H7 (cell line): ENCODE data around the gene GLI3. TPM values are rescaled to one million over a fixed set of nuclear protein-coding genes. Genes with fewer than 3 reads are reported as not detected.

Experiments
- DNase-seq: peaks from one replicate; pipeline ENCODE4 v3.0.0; 2012
- H3K27me3 ChIP-seq: 2 replicates; pipeline ENCODE4 v1.6.0; 2011; ENCODE audit warnings: mild to moderate bottlenecking, low read length; ENCODE audit not compliant: control insufficient read depth, insufficient read depth
- H3K36me3 ChIP-seq: replicated peaks from 2 replicates; pipeline ENCODE4 v1.5.1; 2011; ENCODE audit warnings: low read length; ENCODE audit not compliant: control insufficient read depth, insufficient read depth
- H3K4me3 ChIP-seq: 2 replicates; pipeline ENCODE4 v1.5.1; 2011; ENCODE audit warnings: low read depth, mild to moderate bottlenecking, control low read depth, low read length, moderate library complexity; ENCODE audit not compliant: insufficient read depth
- total RNA-seq: library from RNA; depleted of rRNA; stranded (reverse); fragments of >200 nt; shearing (Covaris generic); gene quantifications from 2 replicates; pipeline ENCODE4 v1.2.3, GENCODE V29; 2014

Gene GLI3
- total RNA-seq, 1 experiment from 2014 or later, result 6.7 TPM

DNA sequence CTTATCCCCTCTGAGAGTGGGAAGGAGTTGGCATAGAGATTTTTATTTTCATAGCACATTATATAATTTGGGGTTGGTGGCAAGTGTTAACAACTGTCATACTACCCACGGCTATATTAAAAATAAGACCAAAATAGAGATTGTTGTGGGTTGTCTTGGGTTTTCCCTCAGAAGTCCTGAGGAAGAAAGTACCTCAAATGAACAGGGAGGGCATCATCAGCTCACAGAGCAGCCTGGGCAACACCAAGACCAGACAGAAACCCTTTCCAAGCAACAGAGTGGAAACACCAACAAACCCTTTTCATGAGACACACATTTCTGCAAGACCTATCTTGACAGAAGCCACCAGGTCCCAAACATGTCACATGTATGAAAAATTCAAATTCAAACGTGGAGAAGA lies 121.2 kb downstream of the GLI3 start:
- H3K27me3 ChIP-seq, result no peaks in the 10 kb centered on the region
- H3K4me3 ChIP-seq, result no peak overlapping the region
- no peak for DNase-seq

DNA sequence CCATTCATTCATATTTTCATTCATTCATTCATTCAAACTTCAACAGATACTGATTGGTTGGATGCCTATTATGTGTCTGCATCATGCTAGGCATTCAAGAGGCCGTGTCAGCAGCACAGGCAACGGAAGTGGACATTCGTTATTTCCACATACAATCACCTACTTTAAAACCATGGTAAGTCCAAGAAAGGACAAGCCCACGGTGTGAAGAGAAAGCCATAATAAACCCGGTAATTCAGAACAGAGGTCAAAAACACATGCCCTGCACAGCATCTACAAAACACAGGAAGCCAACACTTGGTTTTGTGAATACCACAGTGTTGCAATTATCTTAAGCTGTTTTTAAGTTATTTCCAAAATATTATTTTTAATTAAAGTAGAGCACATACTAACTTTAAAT lies 126.7 kb downstream of the GLI3 start:
- no peak for DNase-seq
- H3K36me3 ChIP-seq, result no peaks in the 10 kb centered on the region
- no peaks in the 10 kb centered on the region for H3K27me3 ChIP-seq
- H3K4me3 ChIP-seq, result no peak overlapping the region

More for the DNA sequence above, 121.2 kb downstream of the GLI3 start:
- no peaks in the 10 kb centered on the region for H3K36me3 ChIP-seq

DNA sequence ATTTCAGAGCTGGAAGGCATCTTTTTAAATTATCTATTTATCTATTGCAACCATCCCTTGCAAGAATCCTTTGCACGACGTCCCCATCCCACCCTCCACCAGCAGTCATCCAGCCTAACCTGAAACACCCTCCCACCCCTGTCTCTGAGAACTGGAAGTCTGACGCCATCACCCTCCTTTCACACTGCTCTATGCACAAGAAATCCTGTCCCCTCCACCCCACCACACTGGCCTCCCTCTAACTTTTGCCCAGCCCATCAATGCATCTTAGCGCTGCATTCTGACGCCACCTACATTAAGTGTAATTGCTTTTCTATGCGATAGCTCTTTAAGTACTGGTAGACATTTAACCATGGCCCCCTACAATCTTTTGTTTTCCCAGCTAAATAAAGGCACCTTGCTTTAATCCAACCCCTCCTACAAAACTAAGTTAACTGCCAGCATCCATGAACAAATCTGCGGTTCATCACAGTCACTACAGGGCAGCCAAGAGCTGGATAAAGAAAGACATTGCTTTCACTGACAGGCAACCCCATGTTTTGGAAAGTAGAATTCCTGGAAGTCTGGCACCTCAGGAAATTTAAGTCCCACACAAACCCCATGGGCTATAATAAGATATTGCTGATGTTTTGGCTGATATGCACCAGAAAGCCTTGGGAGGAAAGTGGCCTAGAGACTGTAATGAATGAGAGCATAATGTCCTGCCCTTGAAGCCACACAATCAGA lies 128.0 kb downstream of the GLI3 start:
- DNase-seq, result no peak
- H3K4me3 ChIP-seq, result no peak overlapping the region
- H3K36me3 ChIP-seq, result no peaks in the 10 kb centered on the region
- H3K27me3 ChIP-seq, result no peaks in the 10 kb centered on the region

DNA sequence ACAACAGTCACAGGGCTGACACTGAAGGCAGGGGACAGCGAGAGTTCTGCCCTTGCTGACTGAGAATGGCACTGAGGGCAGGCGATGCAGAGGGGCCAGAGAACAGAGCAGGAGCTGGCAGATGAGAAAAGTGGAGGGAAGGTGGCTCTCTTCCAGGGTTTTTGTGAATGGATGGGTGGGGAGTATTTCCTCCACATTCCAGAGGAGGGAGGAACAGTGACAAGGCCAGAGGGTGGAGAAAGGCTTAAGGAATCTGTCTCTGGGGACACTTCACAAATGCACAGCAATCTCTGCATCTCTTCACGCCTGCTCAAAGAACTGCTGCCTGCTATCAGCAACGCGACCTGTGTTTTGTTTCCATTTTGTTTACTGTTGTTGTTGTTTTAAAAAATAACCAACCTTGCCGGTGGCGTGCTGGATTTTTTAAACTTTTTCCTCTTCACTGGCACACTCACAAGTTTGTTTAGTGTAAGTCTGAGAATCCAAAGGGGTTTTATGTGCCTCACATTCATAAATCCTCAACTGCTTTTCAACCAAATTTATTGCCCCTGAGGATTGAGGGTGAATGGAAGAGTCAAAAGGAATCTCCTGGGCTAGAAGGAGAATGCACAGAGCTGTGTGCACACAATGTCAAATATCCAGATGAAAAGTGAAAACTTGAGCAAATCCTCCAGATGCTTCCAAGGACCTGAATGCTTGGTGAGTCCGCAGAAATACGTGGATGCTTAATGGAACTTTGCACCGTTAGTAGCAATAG lies 129.3 kb downstream of the GLI3 start:
- Histone ChIP-seq H3K36me3 (no peaks in the 10 kb centered on the region), H3K27me3 (no peaks in the 10 kb centered on the region), H3K4me3 (no peak overlapping the region)
- peak; percentile 81 for DNase-seq

DNA sequence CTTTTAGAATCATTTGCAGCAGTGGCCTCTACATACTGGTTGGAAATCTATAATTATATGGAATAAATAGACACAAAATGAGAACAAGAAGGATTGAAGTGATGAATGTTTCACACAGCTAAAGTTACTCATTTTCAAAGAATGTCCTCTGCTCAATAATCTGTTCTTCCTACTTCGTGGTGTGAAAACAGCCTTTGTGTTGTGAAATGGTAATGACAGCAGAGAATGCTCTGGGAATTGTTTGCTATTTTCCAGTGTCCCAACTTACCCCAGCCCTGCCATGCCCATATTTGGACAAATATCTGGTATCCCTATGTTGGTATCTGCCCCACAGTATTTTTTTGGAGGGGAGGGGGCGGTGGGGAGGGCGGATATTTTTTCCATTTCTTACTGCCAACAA lies 130.4 kb downstream of the GLI3 start:
- no peak overlapping the region for H3K4me3 ChIP-seq
- no peaks in the 10 kb centered on the region for H3K36me3 ChIP-seq
- DNase-seq, result no peak
- no peaks in the 10 kb centered on the region for H3K27me3 ChIP-seq

DNA sequence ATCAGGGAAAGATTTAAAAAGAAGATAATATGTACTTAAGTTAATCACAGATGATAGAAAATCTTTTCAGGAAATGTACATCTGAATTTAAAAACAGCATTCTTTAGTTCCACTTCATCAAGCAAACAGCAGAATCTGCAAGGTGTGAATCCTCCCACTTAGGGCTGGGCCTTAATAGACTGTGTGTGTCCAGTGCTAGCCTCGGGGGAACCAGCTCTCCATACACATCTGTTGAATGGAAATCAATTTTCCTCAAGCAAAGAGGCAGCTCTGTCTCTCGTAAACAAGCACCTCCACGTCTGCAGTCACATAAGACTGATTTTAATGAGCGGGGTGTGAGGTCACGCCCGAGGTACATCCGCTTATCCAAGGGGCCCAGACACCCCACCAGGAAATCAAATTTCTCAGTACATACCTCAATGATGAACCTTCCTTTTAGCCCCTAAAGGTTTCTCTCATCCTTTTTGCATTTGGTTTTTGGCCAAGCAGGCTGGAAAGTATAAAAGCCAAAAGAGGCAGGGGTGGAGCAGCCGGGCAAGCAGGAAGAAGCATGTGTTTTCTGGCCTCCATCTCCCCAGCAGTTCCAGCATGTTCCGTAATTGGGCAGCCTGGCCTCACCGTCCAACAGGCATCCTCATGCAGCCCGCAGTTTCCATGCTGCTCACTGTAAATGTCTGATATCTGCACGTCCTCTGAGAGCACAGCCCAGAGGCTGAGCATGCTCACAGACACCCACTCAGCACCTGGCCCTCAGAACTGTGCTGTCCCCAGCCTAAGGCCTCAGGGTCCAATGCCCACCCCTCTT lies 131.3 kb downstream of the GLI3 start:
- no peak overlapping the region for H3K4me3 ChIP-seq
- H3K27me3 ChIP-seq, result no peaks in the 10 kb centered on the region

DNA sequence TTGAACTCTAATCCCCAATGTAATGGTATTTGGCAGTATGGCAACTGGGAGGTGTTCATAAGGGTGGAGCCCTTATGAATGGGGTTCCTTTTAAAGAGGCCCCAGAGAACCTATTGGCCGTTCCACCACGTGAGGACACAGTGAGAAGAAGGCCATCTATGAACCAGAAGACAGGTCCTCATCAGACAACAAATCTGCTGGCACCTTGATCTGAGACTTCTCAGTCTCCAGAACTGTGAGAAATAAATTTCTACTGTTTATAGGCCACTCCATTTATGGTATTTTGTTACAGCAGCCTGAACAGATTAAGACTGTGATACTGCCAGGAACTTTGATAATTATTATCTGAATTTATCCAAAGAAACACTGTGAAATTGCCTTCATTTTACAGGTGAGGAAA lies 132.3 kb downstream of the GLI3 start:
- Histone ChIP-seq H3K4me3 (no peak overlapping the region), H3K27me3 (no peaks in the 10 kb centered on the region), H3K36me3 (no peaks in the 10 kb centered on the region)
- DNase-seq, result no peak

More for the DNA sequence above, 131.3 kb downstream of the GLI3 start:
- no peaks in the 10 kb centered on the region for H3K36me3 ChIP-seq
- DNase-seq, result no peak

DNA sequence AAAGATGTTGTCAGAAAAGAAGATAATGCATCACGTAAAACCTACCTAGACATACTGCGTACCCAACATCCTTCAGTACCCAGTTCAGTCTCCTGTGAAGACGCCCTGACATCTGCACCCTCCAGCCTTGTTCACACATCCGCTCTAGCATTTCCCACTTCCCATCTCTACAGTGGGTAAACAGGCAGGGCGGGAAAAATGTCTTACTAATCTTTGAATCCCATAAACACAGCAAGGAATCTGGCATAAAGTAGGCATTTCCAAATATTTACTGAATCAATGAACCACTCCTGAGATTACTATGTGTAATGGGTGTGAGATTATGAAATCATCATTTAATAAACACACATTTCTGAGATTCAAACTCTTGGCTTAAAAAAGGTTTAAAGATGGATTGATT lies 132.8 kb downstream of the GLI3 start:
- no peak for DNase-seq
- Histone ChIP-seq H3K36me3 (no peaks in the 10 kb centered on the region), H3K4me3 (no peak overlapping the region), H3K27me3 (no peaks in the 10 kb centered on the region)

DNA sequence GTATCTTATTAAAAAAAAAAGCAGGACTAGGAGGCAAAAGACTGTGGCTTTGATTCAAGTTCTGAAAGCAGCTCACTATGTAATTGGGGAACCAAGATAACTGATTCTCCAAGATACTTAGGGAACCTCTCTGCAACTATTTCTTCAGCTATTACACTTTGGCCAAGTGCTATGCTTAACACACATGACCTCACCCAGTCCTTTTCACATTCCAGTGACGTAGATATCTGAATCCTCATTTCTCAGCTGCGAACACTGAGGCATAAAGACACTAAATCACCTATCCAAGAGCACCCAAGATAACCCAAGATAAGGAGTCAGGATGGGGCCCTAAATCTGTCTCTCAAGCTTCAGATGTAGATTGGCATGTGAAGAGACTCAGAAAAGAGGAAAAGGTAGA lies 133.6 kb downstream of the GLI3 start:
- H3K4me3 ChIP-seq, result no peak overlapping the region
- H3K27me3 ChIP-seq, result no peaks in the 10 kb centered on the region
- no peaks in the 10 kb centered on the region for H3K36me3 ChIP-seq
- DNase-seq, result no peak

DNA sequence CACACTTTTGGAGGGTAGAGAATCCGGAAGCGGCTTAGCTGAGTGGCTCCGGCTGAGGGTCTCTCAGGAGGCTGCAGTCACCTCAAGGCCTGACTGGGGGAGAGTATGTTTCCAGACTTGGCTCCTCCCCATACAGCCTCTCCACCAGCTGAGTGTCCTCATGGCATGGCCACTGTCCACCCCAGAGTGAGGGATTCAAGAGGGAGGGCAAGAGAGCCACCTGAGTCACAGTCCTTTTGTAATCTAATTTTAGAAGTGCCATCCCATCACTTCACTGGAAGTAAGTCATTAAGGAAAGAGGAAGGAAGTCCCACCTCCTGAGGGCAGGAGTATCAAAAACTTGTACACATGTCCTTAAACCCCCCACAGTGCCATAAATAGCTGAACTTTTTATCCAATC lies 134.0 kb downstream of the GLI3 start:
- H3K4me3 ChIP-seq, result no peak overlapping the region
- H3K36me3 ChIP-seq, result no peaks in the 10 kb centered on the region
- DNase-seq, result no peak
- H3K27me3 ChIP-seq, result peaks cover 2% of the 10 kb centered on the region; the same call in 1 of the 2 replicates

DNA sequence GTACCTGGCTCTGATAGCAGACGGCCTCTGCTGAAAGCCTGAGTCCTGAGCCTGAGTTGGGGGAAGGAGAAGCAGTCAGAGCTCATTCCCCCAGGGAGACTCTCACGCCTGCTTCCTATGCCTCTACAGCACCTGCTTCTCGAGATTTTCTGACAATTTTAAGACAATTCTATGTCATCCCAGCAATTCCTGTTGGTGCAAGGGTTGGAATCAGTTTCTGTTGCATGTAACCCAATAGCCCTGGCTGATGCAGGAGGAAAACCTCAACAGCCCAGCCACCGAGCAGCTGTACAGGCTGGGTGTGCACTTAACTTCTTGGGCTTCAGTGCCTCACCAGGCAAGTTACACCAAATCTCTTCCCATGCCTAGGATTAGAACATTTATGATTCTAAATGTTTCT lies 134.7 kb downstream of the GLI3 start:
- Histone ChIP-seq H3K36me3 (no peaks in the 10 kb centered on the region), H3K4me3 (no peak overlapping the region), H3K27me3 (peaks cover 2% of the 10 kb centered on the region; the same call in 1 of the 2 replicates)
- DNase-seq, result no peak

DNA sequence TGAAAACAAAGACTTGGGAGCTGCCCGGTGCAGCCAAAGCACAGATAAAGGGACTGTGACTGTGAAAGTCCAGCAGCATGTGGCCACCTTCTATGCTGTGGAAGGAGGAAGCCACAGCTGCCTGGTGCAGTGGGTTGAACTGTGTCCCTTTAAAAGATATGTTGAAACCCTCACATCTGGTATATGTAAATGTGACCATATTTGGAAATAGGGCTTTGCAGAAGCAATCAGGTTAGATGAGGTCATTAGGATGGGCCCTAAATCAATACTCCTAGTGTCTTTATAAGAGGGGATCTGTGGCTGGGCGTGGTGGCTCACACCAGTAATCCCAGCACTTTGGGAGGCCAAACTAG lies 136.9 kb downstream of the GLI3 start:
- H3K36me3 ChIP-seq, result no peaks in the 10 kb centered on the region
- no peak overlapping the region for H3K4me3 ChIP-seq
- DNase-seq, result no peak
- peaks cover 13% of the 10 kb centered on the region for H3K27me3 ChIP-seq

DNA sequence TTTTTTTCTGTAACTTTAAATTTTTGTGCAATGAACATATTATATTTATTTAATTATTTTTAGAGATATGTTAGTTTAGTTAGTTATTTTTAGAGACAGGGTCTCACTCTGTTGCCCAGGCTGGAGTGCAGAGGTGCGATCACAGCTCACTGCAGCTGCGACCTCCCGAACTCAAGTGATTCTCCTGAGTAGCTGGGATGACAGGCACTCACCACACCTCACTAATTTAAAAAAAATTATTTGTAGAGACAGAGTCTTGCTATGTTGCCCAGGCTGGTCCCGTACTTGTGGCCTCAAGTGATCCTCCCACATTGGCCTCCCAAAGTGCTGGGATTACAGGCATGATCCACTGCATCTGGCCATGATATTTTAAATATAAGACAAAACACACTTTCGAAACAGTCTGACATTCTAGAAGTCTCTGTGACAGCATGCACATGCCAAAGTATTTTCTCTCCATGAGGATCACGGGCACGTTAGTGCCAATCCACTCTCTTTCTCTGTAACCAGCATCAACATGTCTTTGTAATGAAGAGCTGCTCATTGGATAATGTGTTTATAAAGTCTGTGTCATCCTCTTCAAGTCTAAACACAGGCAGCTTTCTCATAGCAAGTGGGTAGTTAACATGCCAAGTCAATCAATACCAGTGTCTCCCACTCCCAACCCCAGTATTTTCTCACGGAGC lies 137.4 kb downstream of the GLI3 start:
- Histone ChIP-seq H3K27me3 (peaks cover 18% of the 10 kb centered on the region), H3K4me3 (no peak overlapping the region), H3K36me3 (no peaks in the 10 kb centered on the region)
- DNase-seq, result no peak

DNA sequence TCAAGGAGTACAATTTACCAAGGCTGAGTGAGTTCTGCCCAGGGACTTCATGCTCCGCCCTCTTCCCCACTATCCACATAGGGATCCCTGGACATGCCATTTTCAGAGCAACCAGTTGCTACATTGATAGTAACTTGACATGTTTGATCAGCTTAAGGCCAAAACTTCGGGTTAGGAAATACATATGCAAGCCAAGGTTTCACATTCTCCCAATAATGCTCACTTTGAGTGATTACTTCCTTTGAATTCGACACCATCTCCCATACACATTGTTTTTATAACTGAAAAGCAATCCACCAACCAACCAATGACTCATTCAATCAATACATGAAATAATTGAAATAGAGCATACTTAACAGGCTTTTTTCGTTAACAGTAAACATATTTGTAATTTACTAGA lies 137.9 kb downstream of the GLI3 start:
- DNase-seq, result no peak
- H3K4me3 ChIP-seq, result no peak overlapping the region
- peaks cover 20% of the 10 kb centered on the region for H3K27me3 ChIP-seq
- H3K36me3 ChIP-seq, result no peaks in the 10 kb centered on the region
